GM12878 (cell line): ENCODE measurements around the gene YTHDF1.

Source experiments
- BRCA1 ChIP-seq: IDR thresholded peaks from 2 replicates; pipeline ENCODE4 v1.6.1; 2011; ENCODE audit warnings: low read depth, low read length, improper control_type of control experiment
- CBX5 ChIP-seq: sonication (generic); IDR thresholded peaks from 2 replicates; pipeline ENCODE4 v1.6.1; 2016; ENCODE audit warnings: low read depth, moderate library complexity, mild to moderate bottlenecking, inconsistent platforms
- CEBPB ChIP-seq, 2 experiments: fragments of 150-350 bp in 1 of 2; IDR thresholded peaks; 2 replicates each; pipeline ENCODE4 v1.6.1; 2012 to 2014; ENCODE audit warnings: low read depth in 2 of 2, low read length in 2 of 2, borderline replicate concordance in 1 of 2, inconsistent platforms in 1 of 2
- CHD4 ChIP-seq: fragments of 200-600 bp; sonication (generic); IDR thresholded peaks from 2 replicates; pipeline ENCODE4 v1.6.1; 2016; ENCODE audit warnings: mild to moderate bottlenecking
- HDGF ChIP-seq: fragments of 450-650 bp; IDR thresholded peaks from 2 replicates; pipeline ENCODE4 v1.6.1; 2016; ENCODE audit warnings: antibody characterized with exemption
- MAX ChIP-seq: IDR thresholded peaks from 2 replicates; pipeline ENCODE4 v1.6.1; 2012; ENCODE audit warnings: low read depth, low read length, improper control_type of control experiment
- MXI1 ChIP-seq: fragments of 150-350 bp; IDR thresholded peaks from 2 replicates; pipeline ENCODE4 v1.6.1; 2011; ENCODE audit warnings: low read depth, mild to moderate bottlenecking, inconsistent platforms, low read length, improper control_type of control experiment
- POLR2AphosphoS5 ChIP-seq: IDR thresholded peaks from 2 replicates; pipeline ENCODE4 v1.6.1; 2011; ENCODE audit warnings: mild to moderate bottlenecking, low read length, inconsistent platforms
- REST ChIP-seq: IDR thresholded peaks from 2 replicates; pipeline ENCODE4 v1.6.1; 2012; ENCODE audit warnings: mild to moderate bottlenecking, low read depth, low read length
- RUNX3 ChIP-seq: IDR thresholded peaks from 2 replicates; pipeline ENCODE4 v1.6.1; 2012; ENCODE audit warnings: low read length, inconsistent platforms
- SIX5 ChIP-seq: IDR thresholded peaks from 2 replicates; pipeline ENCODE4 v1.6.1; 2011; ENCODE audit warnings: mild to moderate bottlenecking, low read depth, low read length, moderate library complexity; ENCODE audit not compliant: severe bottlenecking
- TAF1 ChIP-seq: IDR thresholded peaks from 2 replicates; pipeline ENCODE4 v1.6.1; 2011; ENCODE audit warnings: mild to moderate bottlenecking, low read depth, low read length, borderline replicate concordance
- ZNF207 ChIP-seq: fragments of 450-650 bp; IDR thresholded peaks from 2 replicates; pipeline ENCODE4 v1.6.1; 2014; ENCODE audit warnings: antibody characterized with exemption, mild to moderate bottlenecking, borderline replicate concordance
- TF ChIP-seq, protein P1 (sequence below), 3 experiments: IDR thresholded peaks in 2 of 3; conservative IDR thresholded peaks in 1 of 3; 2 replicates each; pipeline ENCODE4 v1.5.1; 2011; ENCODE audit warnings: low read depth in 3 of 3, low read length in 3 of 3, mild to moderate bottlenecking in 3 of 3, control low read depth in 2 of 3, moderate library complexity in 2 of 3, inconsistent platforms in 1 of 3, mixed read lengths in 1 of 3; ENCODE audit not compliant: control insufficient read depth in 2 of 3, insufficient read depth in 1 of 3; ENCODE audit errors: extremely low read depth in 1 of 3

DNA sequence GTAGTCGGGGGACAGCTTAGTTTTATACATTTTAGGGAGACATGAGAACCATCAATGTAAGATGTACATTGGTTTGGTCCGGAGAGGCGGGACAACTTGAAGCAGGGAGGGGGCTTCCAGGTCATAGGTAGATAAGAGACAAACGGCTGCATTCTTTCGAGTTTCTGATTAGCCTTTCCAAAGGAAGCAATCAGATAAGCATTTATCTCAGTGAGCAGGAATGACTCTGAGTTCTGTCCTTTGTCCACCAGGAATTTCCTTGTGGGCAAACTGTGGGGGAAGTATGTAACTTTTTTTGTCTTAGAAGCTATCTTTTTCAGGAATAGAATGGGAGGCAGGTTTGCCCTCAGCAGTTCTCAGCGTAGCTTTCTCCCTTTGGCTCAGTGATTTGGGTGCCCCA is 1.4 kb downstream of the YTHDF1 start:
- TF ChIP-seq, protein P1, sequence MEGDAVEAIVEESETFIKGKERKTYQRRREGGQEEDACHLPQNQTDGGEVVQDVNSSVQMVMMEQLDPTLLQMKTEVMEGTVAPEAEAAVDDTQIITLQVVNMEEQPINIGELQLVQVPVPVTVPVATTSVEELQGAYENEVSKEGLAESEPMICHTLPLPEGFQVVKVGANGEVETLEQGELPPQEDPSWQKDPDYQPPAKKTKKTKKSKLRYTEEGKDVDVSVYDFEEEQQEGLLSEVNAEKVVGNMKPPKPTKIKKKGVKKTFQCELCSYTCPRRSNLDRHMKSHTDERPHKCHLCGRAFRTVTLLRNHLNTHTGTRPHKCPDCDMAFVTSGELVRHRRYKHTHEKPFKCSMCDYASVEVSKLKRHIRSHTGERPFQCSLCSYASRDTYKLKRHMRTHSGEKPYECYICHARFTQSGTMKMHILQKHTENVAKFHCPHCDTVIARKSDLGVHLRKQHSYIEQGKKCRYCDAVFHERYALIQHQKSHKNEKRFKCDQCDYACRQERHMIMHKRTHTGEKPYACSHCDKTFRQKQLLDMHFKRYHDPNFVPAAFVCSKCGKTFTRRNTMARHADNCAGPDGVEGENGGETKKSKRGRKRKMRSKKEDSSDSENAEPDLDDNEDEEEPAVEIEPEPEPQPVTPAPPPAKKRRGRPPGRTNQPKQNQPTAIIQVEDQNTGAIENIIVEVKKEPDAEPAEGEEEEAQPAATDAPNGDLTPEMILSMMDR (IDR thresholded peaks at IDR 0.05 in 2 of 3, conservative IDR thresholded peaks at IDR 0.05 in 1 of 3; ENCODE audit: control insufficient read depth in 2 of 3, extremely low read depth in 1 of 3, insufficient read depth in 1 of 3, low read depth in 3 of 3, low read length in 3 of 3) = no peak
- TF ChIP-seq MXI1 = no peak
- TF ChIP-seq RUNX3 = no peak
- TF ChIP-seq CEBPB (IDR thresholded peaks at IDR 0.05; ENCODE audit: borderline replicate concordance in 1 of 2, low read depth in 2 of 2, low read length in 2 of 2) = no peak
- TF ChIP-seq POLR2AphosphoS5 = no peak
- TF ChIP-seq ZNF207 = no peak
- no peak for TF ChIP-seq REST
- TF ChIP-seq TAF1 = no peak
- TF ChIP-seq CBX5 = no peak
- no peak for TF ChIP-seq HDGF
- no peak for TF ChIP-seq BRCA1
- TF ChIP-seq CHD4 = no peak
- no peak for TF ChIP-seq SIX5
- TF ChIP-seq MAX = no peak
